Fibroblast of pulmonary artery (primary cell): ENCODE data around the gene IFT52.
"Not testable (repeated sequence)": the region's sequence is repeated elsewhere in the genome, so short reads cannot be mapped to it uniquely, and the experiment has no call there.

ENCODE experiments used
- DNase-seq: peaks from one replicate; pipeline ENCODE4 v3.0.0-alpha.2; 2010; ENCODE audit warnings: low read depth
- H3K4me3 ChIP-seq: replicated peaks from 2 replicates; pipeline ENCODE4 v1.5.1; 2011; ENCODE audit warnings: low read depth, mild to moderate bottlenecking, control low read depth, low read length, moderate library complexity
- TF ChIP-seq, protein P1 (sequence below): IDR thresholded peaks from 2 replicates; pipeline ENCODE4 v1.5.1; 2011; ENCODE audit warnings: mild to moderate bottlenecking, control low read depth, low read length, inconsistent platforms; ENCODE audit errors: missing control alignments

The IFT52 gene

GRCh38 chr20:43590036-43590391 lies 723 bp upstream of the IFT52 start:
- peak overlapping the region; percentile 93 for H3K4me3 ChIP-seq
- DNase-seq: no peak
- TF ChIP-seq, protein P1, sequence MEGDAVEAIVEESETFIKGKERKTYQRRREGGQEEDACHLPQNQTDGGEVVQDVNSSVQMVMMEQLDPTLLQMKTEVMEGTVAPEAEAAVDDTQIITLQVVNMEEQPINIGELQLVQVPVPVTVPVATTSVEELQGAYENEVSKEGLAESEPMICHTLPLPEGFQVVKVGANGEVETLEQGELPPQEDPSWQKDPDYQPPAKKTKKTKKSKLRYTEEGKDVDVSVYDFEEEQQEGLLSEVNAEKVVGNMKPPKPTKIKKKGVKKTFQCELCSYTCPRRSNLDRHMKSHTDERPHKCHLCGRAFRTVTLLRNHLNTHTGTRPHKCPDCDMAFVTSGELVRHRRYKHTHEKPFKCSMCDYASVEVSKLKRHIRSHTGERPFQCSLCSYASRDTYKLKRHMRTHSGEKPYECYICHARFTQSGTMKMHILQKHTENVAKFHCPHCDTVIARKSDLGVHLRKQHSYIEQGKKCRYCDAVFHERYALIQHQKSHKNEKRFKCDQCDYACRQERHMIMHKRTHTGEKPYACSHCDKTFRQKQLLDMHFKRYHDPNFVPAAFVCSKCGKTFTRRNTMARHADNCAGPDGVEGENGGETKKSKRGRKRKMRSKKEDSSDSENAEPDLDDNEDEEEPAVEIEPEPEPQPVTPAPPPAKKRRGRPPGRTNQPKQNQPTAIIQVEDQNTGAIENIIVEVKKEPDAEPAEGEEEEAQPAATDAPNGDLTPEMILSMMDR: no peak

DNA sequence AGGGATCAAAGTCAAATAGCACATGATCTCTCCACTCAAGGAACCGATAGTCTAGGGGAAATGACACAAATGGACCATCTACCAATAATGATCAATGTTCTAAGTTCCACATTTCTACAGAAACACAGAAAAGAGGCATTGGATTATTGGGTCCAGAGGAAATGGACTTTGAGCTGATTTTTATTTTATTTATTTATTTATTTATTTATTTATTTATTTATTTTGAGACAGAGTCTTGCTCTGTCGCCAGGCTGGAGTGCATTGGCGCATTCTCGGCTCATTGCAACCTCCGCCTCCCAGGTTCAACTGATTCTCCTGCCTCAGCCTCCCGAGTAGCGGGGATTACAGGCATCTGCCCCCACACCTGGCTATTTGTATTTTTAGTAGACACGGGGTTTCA lies 11.2 kb downstream of the IFT52 start:
- DNase-seq, H3K4me3 ChIP-seq: not testable (repeated sequence)

DNA sequence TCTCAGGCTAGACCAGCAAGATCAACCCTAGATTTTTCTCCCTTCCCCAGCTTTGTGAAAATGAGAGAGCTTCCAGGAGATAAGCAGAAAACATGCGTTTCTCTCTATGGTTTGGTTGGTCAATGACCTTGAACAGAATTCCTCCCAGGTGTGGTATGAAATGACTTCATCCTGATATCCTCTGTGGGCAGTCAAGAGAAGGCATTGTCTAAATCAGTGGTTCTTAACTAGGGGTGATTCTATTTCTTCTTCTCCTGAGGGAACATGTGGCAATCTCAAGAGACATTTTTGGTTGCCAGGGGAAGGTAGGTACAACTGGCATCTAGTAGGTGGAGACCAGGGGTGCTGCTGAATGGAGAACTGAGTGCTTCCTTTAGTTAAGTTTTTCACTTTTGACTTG lies 12.4 kb downstream of the IFT52 start:
- H3K4me3 ChIP-seq: no peak overlapping the region
- no peak for DNase-seq
- TF ChIP-seq, protein P1: no peak

- DNase-seq: no peak
- no peak overlapping the region for H3K4me3 ChIP-seq
- TF ChIP-seq, protein P1: no peak
Measured at GRCh38 chr20:43605715-43606114, 15.0 kb downstream of the IFT52 start.

GRCh38 chr20:43607278-43607677 lies 16.5 kb downstream of the IFT52 start:
- H3K4me3 ChIP-seq, DNase-seq: not testable (repeated sequence)

DNA sequence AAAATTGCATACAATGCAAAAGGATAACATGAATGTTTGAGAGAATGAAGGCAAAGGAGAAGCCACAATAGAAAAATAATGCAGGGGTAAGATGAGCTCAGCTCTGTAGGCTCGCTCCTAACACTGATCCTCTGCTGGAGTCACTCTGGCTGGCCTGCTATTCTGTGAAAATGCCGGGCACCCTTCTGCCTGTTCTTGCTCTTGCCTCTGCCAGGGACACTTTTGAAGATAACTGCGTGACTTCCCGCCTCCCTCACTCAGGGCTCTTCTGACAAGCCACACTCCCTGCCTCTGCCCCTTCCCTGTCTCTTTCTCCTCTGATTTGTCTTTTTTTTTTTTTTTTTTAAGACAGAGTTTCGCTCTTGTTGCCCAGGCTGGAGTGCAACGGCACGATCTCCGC lies 40.9 kb downstream of the IFT52 start:
- no peak overlapping the region for H3K4me3 ChIP-seq
- TF ChIP-seq, protein P1: no peak
- no peak for DNase-seq

GRCh38 chr20:43636429-43636828 lies 45.7 kb downstream of the IFT52 start:
- DNase-seq: no peak
- no peak overlapping the region for H3K4me3 ChIP-seq
- TF ChIP-seq, protein P1: no peak

- TF ChIP-seq, protein P1: no peak
- DNase-seq: no peak
- no peak overlapping the region for H3K4me3 ChIP-seq
Measured at GRCh38 chr20:43642548-43642947, 51.8 kb downstream of the IFT52 start.
